A549 (cell line): Measurements from ENCODE around the gene TMEM132D. TPM values are rescaled to one million over a fixed set of nuclear protein-coding genes. Genes with fewer than 3 reads are reported as not detected.
"Not testable (repeated sequence)": the region's sequence is repeated elsewhere in the genome, so short reads cannot be mapped to it uniquely, and the experiment has no call there.

Source experiments
- ATAC-seq, 2 experiments: fragments of 200-7000 bp in 1 of 2; fragments of >200 bp in 1 of 2; cut with Nextera tagmentation in 1 of 2; cut with Tn5 transposase in 1 of 2; 3 replicates each; pipeline versions ENCODE4 v1.8.0 to v1.9.1; 2018 to 2020; ENCODE audit warnings: mild to moderate bottlenecking in 1 of 2, moderate library complexity in 1 of 2
- CTCF ChIA-PET: fragments of 300-600 bp; sonication (Branson Sonifier 250); formaldehyde crosslinking; extraction: SDS; loops from one replicate; lab custom pipeline; 2021; ENCODE audit warnings: antibody characterized with exemption, inconsistent platforms; lab: Yijun Ruan, JAX
- POLR2A ChIA-PET: fragments of 350-600 bp; formaldehyde crosslinking; extraction: SDS; loops from one replicate; lab custom pipeline; 2021; ENCODE audit warnings: antibody characterized with exemption, inconsistent platforms; lab: Yijun Ruan, JAX
- DNase-seq, 2 experiments: peaks; one replicate each; pipeline versions ENCODE4 v3.0.0 to v3.0.0-alpha.2; 2011 to 2016; ENCODE audit warnings: low read depth in 1 of 2, low spot score in 1 of 2
- FAIRE-seq: peaks from 2 replicates; lab custom pipeline; 2011; peaks lifted over from hg19 to GRCh38; lab: Jason Lieb, UNC
- H3K27ac ChIP-seq, 2 experiments: fragments of >200 bp; sonication (Bioruptor Twin); formaldehyde crosslinking; 3 replicates each; pipeline ENCODE4 v1.5.1; 2016 to 2017
- H3K4me1 ChIP-seq: fragments of >200 bp; sonication (Bioruptor Twin); formaldehyde crosslinking; 3 replicates; pipeline ENCODE4 v1.6.1; 2016
- H3K4me2 ChIP-seq: fragments of >200 bp; sonication (Bioruptor Twin); formaldehyde crosslinking; 3 replicates; pipeline ENCODE4 v1.6.1; 2016
- H3K4me3 ChIP-seq: fragments of >200 bp; sonication (Bioruptor Twin); formaldehyde crosslinking; 3 replicates; pipeline ENCODE4 v1.5.1; 2016
- H3K9me3 ChIP-seq: fragments of >200 bp; sonication (Bioruptor Twin); formaldehyde crosslinking; 3 replicates; pipeline ENCODE4 v1.6.1; 2016
- CBX8 ChIP-seq: fragments of 200-600 bp; sonication (generic); IDR thresholded peaks from 2 replicates; pipeline ENCODE4 v1.6.1; 2016
- CHD4 ChIP-seq: fragments of 200-600 bp; sonication (generic); IDR thresholded peaks from 2 replicates; pipeline ENCODE4 v1.6.1; 2016; ENCODE audit warnings: antibody characterized with exemption, mild to moderate bottlenecking, borderline replicate concordance
- EP300 ChIP-seq, 2 experiments: fragments of >200 bp; sonication (Bioruptor Twin); formaldehyde crosslinking; IDR thresholded peaks; 2 replicates in 1 of 2; 3 replicates in 1 of 2; pipeline ENCODE4 v1.6.1; 2016 to 2017
- ESRRA ChIP-seq: fragments of 150-350 bp; IDR thresholded peaks from 2 replicates; pipeline ENCODE4 v1.6.1; 2014; ENCODE audit warnings: mild to moderate bottlenecking, low read length, borderline replicate concordance
- HMGXB4 ChIP-seq: fragments of 250-450 bp; sonication (Bioruptor Pico); IDR thresholded peaks from 2 replicates; pipeline ENCODE4 v1.5.0; 2021; ENCODE audit warnings: mild to moderate bottlenecking, moderate library complexity, borderline replicate concordance
- HOXB5 ChIP-seq: fragments of 250-450 bp; sonication (Bioruptor Pico); IDR thresholded peaks from 2 replicates; pipeline ENCODE4 v1.5.0; 2020; ENCODE audit warnings: mild to moderate bottlenecking, moderate library complexity
- KDM1A ChIP-seq: fragments of 200-600 bp; sonication (generic); IDR thresholded peaks from 2 replicates; pipeline ENCODE4 v1.6.1; 2016; ENCODE audit warnings: low read depth, mild to moderate bottlenecking
- MAZ ChIP-seq: fragments of 150-350 bp; IDR thresholded peaks from 2 replicates; pipeline ENCODE4 v1.6.1; 2014; ENCODE audit warnings: antibody characterized with exemption, low read depth, low read length, borderline replicate concordance
- NFE2L2 ChIP-seq: fragments of 150-350 bp; conservative IDR thresholded peaks from 2 replicates; pipeline ENCODE4 v1.6.1; 2014; ENCODE audit warnings: low read length
- PHF8 ChIP-seq: fragments of 200-600 bp; sonication (generic); IDR thresholded peaks from 2 replicates; pipeline ENCODE4 v1.6.1; 2016; ENCODE audit warnings: low read depth, mild to moderate bottlenecking, antibody characterized with exemption, moderate library complexity, borderline replicate concordance
- POLR2AphosphoS2 ChIP-seq: conservative IDR thresholded peaks from 2 replicates; pipeline ENCODE4 v1.6.1; 2012; ENCODE audit warnings: low read length, improper control_type of control experiment, inconsistent platforms
- RAD21 ChIP-seq, 2 experiments: fragments of >200 bp in 1 of 2; sonication (Bioruptor Twin) in 1 of 2; formaldehyde crosslinking in 1 of 2; IDR thresholded peaks in 1 of 2; conservative IDR thresholded peaks in 1 of 2; 2 replicates in 1 of 2; 3 replicates in 1 of 2; pipeline ENCODE4 v1.6.1; 2012 to 2018; ENCODE audit warnings: inconsistent platforms in 1 of 2
- RARB ChIP-seq: fragments of 250-450 bp; sonication (Bioruptor Pico); IDR thresholded peaks from 2 replicates; pipeline ENCODE4 v1.8.0; 2021; ENCODE audit warnings: mild to moderate bottlenecking, moderate library complexity
- REST ChIP-seq: fragments of 200-600 bp; sonication (generic); IDR thresholded peaks from 2 replicates; pipeline ENCODE4 v1.6.1; 2016; ENCODE audit warnings: antibody characterized with exemption, mild to moderate bottlenecking, moderate library complexity
- RNF2 ChIP-seq: fragments of 200-600 bp; sonication (generic); IDR thresholded peaks from 2 replicates; pipeline ENCODE4 v1.6.1; 2016; ENCODE audit warnings: low read depth, mild to moderate bottlenecking, antibody characterized with exemption, moderate library complexity, borderline replicate concordance
- SMC3 ChIP-seq: fragments of >200 bp; sonication (Bioruptor Twin); formaldehyde crosslinking; IDR thresholded peaks from 3 replicates; pipeline ENCODE4 v1.6.1; 2018; ENCODE audit warnings: inconsistent platforms
- SREBF2 ChIP-seq: fragments of 450-650 bp; IDR thresholded peaks from 2 replicates; pipeline ENCODE4 v1.6.1; 2014; ENCODE audit warnings: mild to moderate bottlenecking, moderate library complexity
- WGBS: methylation state at CpG from one replicate; pipeline ENCODE4 v1.1.6; 2017; ENCODE audit errors: missing lambda C conversion rate; 5-methylcytosine and 5-hydroxymethylcytosine counted together
- polyA plus RNA-seq, 4 experiments: library from polyadenylated mRNA; depleted of rRNA in 3 of 4; stranded (reverse); fragments of >200 nt; fragmentation: RNase III in 1 of 4; extraction: RNeasy Plus Mini Kit Qiagen cat#74134 plus additional on column Dnase treatment in 1 of 4; gene quantifications; 2 replicates in 3 of 4; 3 replicates in 1 of 4; pipeline ENCODE4 v1.2.3, GENCODE V29; 2011 to 2017
- TF ChIP-seq, protein P1 (sequence below): fragments of 250-450 bp; sonication (Bioruptor Pico); IDR thresholded peaks from 2 replicates; pipeline ENCODE4 v1.5.0; 2020; ENCODE audit warnings: low read depth, mild to moderate bottlenecking, moderate library complexity
- TF ChIP-seq, protein P2 (sequence below): fragments of >200 bp; sonication (Bioruptor Twin); formaldehyde crosslinking; IDR thresholded peaks from 2 replicates; pipeline ENCODE4 v1.6.1; 2016
- TF ChIP-seq, protein P3 (sequence below): fragments of 150-350 bp; IDR thresholded peaks from 2 replicates; pipeline ENCODE4 v1.6.1; 2014; ENCODE audit warnings: low read depth, mild to moderate bottlenecking, low read length

The TMEM132D gene
- polyA plus RNA-seq, 2 of the 4 experiments (the other 2 are of a cell fraction) = not detected

DNA sequence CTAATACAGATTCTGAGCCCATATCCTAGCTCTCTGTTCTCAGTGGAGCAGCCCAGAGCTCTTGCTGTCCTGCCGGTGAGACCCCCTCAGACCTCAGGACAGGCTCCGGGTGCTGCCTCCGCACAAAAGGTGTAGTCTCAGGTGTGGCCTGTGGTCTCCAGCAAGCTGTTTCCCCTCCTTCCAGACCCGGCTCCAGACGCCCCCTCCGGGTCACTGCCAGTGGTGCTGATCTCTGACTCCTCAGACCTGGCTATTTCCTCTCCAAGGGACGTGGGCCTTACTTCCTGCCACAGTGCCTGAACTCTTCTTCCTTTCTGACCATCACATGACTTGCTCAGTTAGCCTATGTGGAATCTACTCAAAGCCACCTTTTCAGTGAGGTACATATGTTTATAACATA, 713.0 kb downstream of the TMEM132D start:
- FAIRE-seq = no peak
- no peaks in the 10 kb centered on the region for H3K4me1 ChIP-seq
- no peak overlapping the region for H3K4me2 ChIP-seq
- POLR2A ChIA-PET = no interaction called here
- no peak for DNase-seq
- no peak overlapping the region for H3K4me3 ChIP-seq
- TF ChIP-seq EP300 (IDR thresholded peaks at IDR 0.05) (no peak), REST (no peak), CBX8 (no peak), POLR2AphosphoS2 (no peak), RAD21 (conservative IDR thresholded peaks at IDR 0.05 in 1 of 2, IDR thresholded peaks at IDR 0.05 in 1 of 2) (no peak), HOXB5 (no peak), SMC3 (no peak), RNF2 (no peak), PHF8 (no peak), NFE2L2 (no peak), MAZ (no peak), RARB (no peak), KDM1A (no peak), ESRRA (no peak), SREBF2 (no peak), HMGXB4 (no peak), CHD4 (no peak)
- TF ChIP-seq, protein P1, sequence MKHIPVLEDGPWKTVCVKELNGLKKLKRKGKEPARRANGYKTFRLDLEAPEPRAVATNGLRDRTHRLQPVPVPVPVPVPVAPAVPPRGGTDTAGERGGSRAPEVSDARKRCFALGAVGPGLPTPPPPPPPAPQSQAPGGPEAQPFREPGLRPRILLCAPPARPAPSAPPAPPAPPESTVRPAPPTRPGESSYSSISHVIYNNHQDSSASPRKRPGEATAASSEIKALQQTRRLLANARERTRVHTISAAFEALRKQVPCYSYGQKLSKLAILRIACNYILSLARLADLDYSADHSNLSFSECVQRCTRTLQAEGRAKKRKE = no peak
- TF ChIP-seq, protein P2, sequence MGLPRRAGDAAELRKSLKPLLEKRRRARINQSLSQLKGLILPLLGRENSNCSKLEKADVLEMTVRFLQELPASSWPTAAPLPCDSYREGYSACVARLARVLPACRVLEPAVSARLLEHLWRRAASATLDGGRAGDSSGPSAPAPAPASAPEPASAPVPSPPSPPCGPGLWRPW = no peak
- TF ChIP-seq, protein P3, sequence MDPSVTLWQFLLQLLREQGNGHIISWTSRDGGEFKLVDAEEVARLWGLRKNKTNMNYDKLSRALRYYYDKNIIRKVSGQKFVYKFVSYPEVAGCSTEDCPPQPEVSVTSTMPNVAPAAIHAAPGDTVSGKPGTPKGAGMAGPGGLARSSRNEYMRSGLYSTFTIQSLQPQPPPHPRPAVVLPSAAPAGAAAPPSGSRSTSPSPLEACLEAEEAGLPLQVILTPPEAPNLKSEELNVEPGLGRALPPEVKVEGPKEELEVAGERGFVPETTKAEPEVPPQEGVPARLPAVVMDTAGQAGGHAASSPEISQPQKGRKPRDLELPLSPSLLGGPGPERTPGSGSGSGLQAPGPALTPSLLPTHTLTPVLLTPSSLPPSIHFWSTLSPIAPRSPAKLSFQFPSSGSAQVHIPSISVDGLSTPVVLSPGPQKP = no peak
- TF ChIP-seq, all 56 proteins: peak for 0
- WGBS = 34% methylated on average over 7 of the region's 7 CpGs
- ATAC-seq = no peak
- CTCF ChIA-PET = no interaction called here
- H3K27ac ChIP-seq = no peak overlapping the region
- H3K9me3 ChIP-seq = 0 out of 3 replicates have a peak, but pooled peaks cover 5% of the 10 kb centered on the region

GRCh38 chr12:129189879-129190278, 713.9 kb downstream of the TMEM132D start:
- H3K4me1 ChIP-seq, ATAC-seq, H3K4me3 ChIP-seq, H3K9me3 ChIP-seq, DNase-seq, H3K4me2 ChIP-seq, POLR2A ChIA-PET, FAIRE-seq, H3K27ac ChIP-seq, CTCF ChIA-PET: not testable (repeated sequence)
- 36% methylated on average over 4 of the region's 4 CpGs for WGBS
